RPMI7951 (cell line): ENCODE data around the gene PRR12. TPM values are rescaled to one million over a fixed set of nuclear protein-coding genes. Genes with fewer than 3 reads are reported as not detected.

Source experiments
- DNase-seq: peaks from one replicate; pipeline ENCODE4 v3.0.0-alpha.2; 2012; ENCODE audit warnings: low read depth
- total RNA-seq: library from RNA; depleted of rRNA; stranded (reverse); fragments of >200 nt; shearing (Covaris generic); gene quantifications from 2 replicates; pipeline ENCODE4 v1.2.3, GENCODE V29; 2014

The PRR12 gene
- total RNA-seq, 1 experiment from 2014 or later: 1.1 TPM

DNA sequence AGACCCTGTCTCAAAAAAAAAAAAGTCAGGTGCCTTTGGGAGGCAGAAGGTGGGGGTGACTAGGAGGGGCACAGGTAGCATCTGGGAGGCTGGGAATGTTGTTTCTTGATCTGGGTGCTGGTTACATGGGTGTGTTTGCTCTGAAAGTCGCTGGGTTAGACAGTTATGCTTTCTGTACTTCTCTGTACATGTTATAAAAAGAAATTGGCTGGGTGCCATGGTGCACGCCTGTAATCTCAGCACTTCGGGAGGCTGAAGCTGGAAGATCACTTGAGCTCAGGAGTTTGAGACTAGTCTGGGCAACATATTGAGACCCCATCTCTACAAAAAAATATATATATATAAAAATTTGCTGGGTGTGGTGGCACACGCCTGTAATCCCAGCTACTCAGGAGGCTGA is 25.7 kb upstream of the PRR12 start:
- DNase-seq: no peak

GRCh38 chr19:49566302-49566701 is 24.7 kb upstream of the PRR12 start:
- DNase-seq: no peak

DNA sequence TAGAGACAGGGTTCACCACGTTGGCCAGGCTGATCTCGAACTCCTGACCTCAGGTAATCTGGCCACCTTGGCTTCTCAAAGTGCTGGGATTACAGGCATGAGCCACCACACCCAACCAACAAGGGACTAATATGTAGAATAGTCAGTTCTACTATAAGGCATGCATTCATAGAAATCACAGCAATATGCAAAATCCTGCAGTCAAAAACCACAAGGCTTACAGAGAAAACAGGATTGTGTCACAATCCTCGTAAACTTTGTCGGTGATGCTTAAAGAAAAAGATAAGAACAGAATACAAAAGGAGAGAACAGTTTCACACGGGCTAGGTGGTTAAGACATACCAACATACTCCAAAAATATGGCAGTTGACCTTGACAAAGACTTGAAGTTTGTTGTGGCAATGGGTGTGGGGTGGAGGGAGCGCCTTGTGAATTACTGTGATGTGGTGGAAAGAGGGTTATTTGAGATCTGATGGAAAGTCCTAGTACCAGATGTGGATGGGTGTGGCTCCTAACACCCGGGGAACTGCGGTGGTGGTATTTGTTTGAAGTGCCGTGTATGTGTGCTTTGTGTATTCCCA is 23.0 kb upstream of the PRR12 start:
- DNase-seq: peak; percentile 61

DNA sequence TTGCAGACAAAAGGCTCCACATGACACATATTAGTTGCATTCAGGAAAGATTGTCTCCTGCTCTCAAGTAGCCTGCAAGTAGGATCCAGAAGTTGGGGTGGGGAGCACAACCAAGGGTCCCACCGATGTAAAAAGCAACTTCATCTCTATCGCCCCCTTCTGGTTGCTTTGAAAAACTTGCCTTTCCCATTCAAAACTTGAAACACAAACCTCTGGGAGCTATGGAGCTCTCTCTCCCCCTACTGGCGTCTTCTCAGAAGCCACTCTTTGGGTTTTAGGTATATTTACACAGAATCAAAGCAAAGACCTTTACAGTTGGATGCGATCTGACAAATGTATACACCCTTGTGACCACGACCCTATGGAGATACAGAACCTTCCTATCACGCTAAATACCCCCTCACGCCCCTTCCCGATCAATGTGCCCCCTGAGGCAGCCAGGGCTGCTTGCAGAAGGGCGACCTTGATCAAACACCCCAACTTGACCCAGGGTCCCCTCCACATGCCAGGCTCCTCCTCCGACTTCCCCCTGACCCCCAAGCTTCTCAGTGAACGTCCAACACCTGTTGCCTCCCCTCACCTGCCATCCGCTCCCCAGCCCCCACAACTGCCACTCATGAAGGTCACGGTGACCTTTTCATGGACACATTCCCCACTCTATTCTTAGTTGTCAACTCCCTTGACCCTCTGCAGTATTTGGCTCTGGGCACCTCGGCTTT is 20.7 kb upstream of the PRR12 start:
- DNase-seq: peak; percentile 81

- DNase-seq: peak; percentile 16
Measured at GRCh38 chr19:49570997-49571676, 19.8 kb upstream of the PRR12 start.

GRCh38 chr19:49573009-49573408 is 18.0 kb upstream of the PRR12 start:
- DNase-seq: peak; percentile 34

DNA sequence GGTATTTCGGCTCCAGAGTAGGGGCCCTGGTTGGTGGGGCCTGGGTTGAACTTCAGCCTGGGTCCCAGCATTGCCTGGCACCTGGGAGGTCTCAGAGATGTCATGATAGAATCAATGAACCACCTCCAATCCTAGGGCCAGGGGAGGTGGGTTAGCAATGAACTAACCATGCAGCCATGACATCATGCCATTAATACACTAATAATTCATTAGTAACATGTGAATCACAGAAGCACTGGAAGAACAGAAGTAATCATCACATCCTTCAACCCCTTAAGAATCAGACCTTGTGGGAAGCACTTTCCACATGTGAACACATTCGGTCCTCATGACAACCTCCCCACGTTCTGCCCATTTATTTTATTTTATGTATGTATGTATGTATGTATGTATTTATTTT is 17.6 kb upstream of the PRR12 start:
- no peak for DNase-seq

DNA sequence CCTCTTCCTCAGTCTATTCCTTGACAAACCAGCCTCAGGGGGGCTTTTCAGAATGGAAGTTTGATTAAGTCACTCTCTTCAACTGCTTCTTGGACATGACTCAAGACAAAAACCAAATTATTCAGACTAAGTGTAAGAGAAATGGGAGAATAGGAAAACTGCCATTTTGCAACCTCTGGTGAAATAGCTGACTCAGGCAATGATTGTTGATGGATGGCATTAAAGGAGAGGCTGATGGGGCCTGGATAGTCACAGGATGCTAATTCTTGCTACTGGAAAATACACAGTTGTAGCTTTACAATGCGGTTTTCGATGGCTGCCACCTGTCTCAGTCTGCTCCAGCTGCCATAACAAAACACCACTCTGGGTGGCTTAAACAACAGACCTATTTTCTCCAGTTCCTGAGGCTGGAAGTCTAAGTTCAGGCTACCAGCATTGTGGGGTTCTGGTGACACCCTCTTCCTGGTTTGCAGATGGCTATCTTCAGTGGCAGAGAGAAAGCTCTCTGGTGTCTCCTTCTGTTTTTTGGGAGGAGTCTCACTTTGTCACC is 16.7 kb upstream of the PRR12 start:
- DNase-seq: no peak

DNA sequence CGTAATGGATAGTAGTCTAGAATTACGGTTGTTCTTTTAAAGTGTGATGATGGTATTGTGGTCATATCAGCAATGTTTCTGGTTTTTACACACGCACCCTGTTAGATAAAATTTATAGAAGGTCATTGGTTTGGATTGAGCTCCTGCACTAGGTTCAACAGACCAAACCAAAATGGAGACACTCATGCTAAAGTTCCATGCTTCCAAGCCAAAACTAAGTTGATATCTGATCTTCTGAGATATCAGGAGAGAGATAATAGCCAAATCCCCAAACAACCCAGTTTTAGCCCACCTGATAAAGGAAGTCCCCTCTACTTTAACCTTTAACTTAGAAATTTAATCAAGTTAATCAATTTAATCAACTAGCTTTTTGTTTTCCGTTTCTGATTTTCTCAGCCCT is 11.8 kb upstream of the PRR12 start:
- no peak for DNase-seq

GRCh38 chr19:49579947-49580263 is 11.1 kb upstream of the PRR12 start:
- no peak for DNase-seq

- DNase-seq: peak; percentile 96
Measured at GRCh38 chr19:49580264-49581006, 10.5 kb upstream of the PRR12 start, which contains the start of gene NOSIP. Gene NOSIP (minus strand): TSS chr19:49580556. CDS start chr19:49560691, 19,865 bp downstream.

DNA sequence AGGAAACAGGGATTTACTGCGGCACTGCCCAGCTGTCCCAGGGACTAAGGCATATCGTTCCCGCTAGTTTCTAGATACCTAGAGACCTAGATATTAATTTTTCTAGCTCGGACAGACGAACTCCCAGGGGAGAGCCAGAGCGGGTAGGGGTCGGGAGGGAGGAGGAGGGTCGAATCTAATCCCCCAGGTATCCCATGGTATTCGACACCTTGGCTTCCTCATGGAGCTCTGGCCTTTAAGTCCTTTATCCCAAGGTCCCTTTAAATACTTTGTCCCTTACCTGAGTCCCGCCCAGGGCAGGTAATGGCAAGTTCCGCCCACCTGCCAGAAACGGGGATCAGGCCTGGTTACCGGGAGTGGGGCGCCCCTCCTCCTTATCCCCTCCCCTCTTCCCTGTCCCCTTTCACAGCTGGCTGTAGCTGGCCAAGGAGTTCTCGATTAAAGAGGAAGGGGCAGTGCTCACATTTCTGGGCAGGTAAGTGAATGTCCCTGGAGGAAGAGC is 9.9 kb upstream of the PRR12 start, which contains the start of gene PRRG2:
Gene PRRG2 (plus strand): TSS at position 310 of the 502 bp plus-strand sequence. CDS start 1,904 bp downstream, outside the sequence.
- DNase-seq: no peak

DNA sequence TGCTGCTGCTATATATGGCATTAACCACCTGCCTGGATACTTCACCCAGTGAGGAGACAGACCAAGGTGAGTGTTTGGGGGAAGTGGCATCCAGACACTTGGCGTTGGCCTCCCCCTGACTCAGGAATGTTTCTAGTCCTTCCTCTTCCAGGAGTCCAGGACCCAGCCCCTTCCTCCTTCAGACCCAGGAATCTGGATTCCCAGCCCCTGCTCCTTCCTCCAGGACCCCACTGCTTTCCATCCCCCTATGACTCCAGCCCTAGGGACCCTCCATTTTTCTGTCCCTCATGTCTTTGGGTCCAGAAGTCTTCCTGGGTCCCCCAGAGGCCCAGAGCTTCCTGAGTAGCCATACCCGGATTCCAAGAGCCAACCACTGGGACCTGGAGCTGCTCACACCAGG is 7.7 kb upstream of the PRR12 start:
- no peak for DNase-seq

GRCh38 chr19:49585023-49585422 is 6.0 kb upstream of the PRR12 start:
- DNase-seq: no peak

DNA sequence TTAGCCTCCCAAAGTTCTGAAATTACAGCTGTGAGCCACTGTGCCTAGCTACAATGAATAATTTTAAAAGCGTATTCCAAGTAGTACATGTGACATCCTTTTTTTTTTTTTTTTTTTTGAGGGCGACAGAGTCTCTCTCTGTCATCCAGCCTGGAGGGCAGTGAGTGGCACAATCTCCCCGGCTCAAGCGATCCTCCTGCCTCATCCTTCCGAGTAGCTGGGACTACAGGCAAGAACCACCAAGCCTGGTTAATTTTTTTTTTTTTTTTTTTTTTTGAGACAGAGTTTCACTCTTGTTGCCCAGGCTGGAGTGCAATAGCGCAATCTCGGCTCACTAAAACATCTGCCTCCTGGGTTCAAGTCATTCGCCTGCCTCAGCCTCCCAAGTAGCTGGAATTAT is 3.8 kb upstream of the PRR12 start:
- peak; percentile 8 for DNase-seq

DNA sequence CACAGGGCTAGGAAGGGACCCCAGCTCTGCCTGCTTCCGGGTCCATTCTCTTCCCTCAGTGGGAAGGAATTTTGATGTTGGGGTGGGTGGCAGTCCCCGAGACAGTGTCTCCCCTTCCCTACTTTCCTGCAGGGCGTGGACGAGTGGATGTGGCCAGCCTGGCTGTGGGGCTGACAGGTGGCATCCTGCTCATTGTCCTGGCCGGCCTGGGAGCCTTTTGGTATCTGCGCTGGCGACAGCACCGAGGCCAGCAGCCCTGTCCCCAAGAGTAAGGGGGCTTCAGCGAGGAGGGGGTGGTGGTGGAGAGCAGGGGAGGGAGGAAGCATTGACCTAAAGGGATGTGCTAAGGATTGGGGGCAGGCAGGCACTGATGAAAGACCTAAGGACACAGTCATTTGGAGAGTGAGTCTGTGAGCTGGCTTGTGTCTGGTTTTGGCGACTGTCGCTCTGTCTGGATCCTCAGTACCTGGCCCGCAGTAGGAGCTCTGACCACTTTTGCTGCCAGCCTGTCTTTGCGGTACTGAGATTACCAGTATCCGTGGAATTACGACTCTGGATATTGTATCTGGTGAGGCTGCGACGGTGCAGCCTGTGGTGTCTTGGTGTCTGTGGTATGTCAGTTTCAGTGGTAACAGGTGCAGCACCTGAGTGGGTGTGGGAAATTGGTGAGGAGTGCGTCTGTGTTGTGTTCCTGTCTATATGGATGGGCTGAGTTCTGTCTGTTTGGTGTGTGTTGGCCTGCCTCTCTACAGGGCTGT is 2.4 kb upstream of the PRR12 start:
- no peak for DNase-seq

GRCh38 chr19:49589502-49589905 is 1.5 kb upstream of the PRR12 start:
- no peak for DNase-seq

- DNase-seq: peak; percentile 98
Measured at GRCh38 chr19:49590071-49590970, 661 bp upstream of the PRR12 start.

DNA sequence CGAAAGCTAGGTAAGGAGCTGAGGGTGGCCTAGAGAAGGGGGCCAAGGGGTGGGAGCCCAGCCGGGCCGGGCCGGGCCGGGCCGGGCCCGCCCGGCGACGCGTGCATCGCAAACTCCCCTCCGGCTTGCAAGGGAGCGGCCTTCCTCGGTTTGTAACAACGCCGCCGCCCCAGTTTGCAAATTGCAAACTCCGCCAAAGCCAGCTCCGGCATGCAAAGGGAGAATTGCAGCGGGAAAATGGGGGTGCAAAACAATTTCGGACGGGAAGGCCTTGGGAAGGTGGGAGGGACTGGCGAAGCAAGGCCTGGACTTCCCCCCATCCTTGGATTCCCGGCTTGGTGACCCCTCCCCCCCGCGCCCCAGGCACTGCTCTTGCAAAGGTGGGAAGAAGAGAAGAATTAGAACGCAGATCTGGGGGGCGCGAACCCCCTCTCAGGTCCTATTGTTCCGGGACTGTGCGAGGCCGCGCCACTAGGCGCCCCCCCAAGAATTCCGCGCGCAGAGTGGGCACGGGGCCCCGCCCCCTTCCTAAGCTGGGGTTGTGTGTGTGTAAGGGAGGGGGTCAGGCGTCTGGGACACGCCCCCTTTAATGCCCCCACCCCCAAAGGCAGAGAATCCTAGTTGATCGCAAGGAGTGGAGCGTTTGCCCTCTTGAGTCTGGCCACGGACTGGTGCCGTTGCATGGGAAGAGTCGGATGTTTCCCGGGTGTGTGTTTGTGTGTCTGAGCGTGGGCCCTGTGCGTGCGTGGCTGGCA is 926 bp downstream of the PRR12 start:
- peak; percentile 55 for DNase-seq
